ENCODE results near the gene FRMPD1. TPM values are rescaled to one million over a fixed set of nuclear protein-coding genes. Genes with fewer than 3 reads are reported as not detected.

FRMPD1 gene
- total RNA-seq, 6 experiments from 2014 or later = 0.10 to 0.74 (median 0.51) TPM

DNA sequence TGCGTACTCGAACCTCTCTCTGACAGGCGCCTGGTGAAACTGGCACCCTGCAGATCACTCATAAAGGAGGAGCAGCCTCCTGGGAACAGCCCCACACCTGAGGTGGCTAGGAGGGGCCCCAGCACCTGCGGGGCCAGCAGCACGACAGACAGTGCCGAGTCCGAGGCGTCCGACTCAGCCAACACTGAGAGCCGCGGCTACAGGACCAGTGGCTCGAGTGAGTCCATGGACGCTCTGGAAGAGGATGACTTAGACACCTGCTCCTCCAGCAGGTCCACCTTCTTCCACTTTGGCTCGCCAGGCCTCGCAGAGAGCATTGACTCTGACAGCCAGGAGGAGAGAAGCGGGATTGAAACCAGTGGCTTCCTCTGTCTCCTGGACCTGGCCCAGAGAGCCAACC, 89.4 kb downstream of the FRMPD1 start:
- no peak for TF ChIP-seq POLR2A (IDR thresholded peaks at IDR 0.05)
- TF ChIP-seq, protein P1, sequence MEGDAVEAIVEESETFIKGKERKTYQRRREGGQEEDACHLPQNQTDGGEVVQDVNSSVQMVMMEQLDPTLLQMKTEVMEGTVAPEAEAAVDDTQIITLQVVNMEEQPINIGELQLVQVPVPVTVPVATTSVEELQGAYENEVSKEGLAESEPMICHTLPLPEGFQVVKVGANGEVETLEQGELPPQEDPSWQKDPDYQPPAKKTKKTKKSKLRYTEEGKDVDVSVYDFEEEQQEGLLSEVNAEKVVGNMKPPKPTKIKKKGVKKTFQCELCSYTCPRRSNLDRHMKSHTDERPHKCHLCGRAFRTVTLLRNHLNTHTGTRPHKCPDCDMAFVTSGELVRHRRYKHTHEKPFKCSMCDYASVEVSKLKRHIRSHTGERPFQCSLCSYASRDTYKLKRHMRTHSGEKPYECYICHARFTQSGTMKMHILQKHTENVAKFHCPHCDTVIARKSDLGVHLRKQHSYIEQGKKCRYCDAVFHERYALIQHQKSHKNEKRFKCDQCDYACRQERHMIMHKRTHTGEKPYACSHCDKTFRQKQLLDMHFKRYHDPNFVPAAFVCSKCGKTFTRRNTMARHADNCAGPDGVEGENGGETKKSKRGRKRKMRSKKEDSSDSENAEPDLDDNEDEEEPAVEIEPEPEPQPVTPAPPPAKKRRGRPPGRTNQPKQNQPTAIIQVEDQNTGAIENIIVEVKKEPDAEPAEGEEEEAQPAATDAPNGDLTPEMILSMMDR (IDR thresholded peaks at IDR 0.05) = no peak
- 91% methylated on average over 4 of the region's 16 CpGs for WGBS (ENCODE audit: insufficient coverage, low coverage, low lambda C conversion rate, missing lambda C conversion rate)
- intact Hi-C loops (cut with DNase I) = no loop called here
- Histone ChIP-seq H3K27me3 (no peaks in the 10 kb centered on the region), H3K27ac (no peak overlapping the region), H3K9me3 (no peaks in the 10 kb centered on the region), H3K4me3 (no peak overlapping the region), H3K4me1 (no peaks in the 10 kb centered on the region), H3K36me3 (no peaks in the 10 kb centered on the region)
- ATAC-seq (no peak), DNase-seq (no peak)

DNA sequence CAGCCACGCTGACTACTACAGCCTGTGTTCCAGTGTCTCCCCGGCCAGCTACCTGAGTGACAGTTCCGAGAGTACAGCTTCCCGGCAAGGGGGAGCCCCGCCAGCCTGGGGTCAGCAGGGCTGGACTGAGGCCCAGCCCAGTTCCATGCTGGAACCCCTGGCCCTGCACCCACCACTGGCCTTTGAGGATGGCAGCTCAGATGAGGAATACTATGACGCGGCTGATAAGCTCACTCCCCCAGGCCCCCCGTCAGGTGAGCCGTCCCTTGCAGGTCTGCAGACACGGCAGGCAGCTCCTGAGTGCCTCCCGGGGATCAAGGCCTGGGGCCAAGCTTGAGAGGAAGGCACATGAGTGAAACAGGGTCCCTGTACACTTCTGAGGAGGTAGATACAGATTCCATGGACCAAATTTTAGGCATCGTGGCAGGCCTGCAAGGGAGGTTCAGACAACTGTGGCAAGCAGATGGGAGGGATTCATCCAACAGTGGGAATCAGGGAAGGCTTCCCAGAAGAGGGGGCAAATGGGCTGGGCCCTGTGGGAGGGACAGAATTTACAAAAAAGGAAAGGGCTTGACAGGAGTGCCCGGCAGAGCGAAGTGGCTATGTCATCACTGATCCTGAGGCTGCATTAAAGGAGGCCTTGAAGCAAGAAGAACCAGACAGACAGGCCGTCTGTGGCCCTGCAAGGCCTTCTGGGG, 90.0 kb downstream of the FRMPD1 start:
- intact Hi-C loops (cut with DNase I) = no loop called here

DNA sequence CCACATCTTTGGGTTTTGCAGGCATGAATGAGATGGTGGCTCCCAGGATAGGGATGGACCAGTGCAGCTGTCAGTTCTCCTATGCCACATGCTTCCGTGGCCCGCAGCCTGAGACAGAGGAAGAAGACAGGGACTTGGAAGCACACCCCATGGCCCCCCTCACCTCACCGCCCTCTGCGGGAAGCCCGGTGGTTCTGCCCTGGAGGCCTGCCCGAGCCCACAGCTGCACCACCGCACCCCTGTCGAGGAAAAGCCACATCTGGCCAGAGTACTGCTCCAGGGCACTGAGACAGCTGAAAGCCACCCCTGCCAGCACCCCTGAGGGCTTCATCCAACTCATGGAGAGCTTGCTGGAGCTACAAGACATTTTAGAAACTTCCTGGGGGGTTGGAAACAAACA, 95.2 kb downstream of the FRMPD1 start:
- TF ChIP-seq POLR2A (IDR thresholded peaks at IDR 0.05) = no peak
- no peaks in the 10 kb centered on the region for H3K9me3 ChIP-seq
- H3K4me1 ChIP-seq = no peaks in the 10 kb centered on the region
- WGBS (ENCODE audit: insufficient coverage, low coverage, low lambda C conversion rate, missing lambda C conversion rate) = no CpG with 5 or more reads among the region's 8 CpGs
- intact Hi-C loops (cut with DNase I) = no loop called here
- H3K36me3 ChIP-seq = no peaks in the 10 kb centered on the region
- H3K27ac ChIP-seq = no peak overlapping the region
- H3K4me3 ChIP-seq = no peak overlapping the region
- DNase-seq = no peak
- no peaks in the 10 kb centered on the region for H3K27me3 ChIP-seq
- ATAC-seq = no peak

More for the DNA sequence above, 90.0 kb downstream of the FRMPD1 start:
- 48% methylated on average over 5 of the region's 15 CpGs for WGBS (ENCODE audit: insufficient coverage, low coverage, low lambda C conversion rate, missing lambda C conversion rate)
- DNase-seq = no peak
- peak in 1 of 4 donors; percentile 10 for ATAC-seq
- Histone ChIP-seq H3K27ac (no peak overlapping the region), H3K27me3 (no peaks in the 10 kb centered on the region), H3K4me3 (no peak overlapping the region), H3K9me3 (no peaks in the 10 kb centered on the region), H3K36me3 (no peaks in the 10 kb centered on the region), H3K4me1 (no peaks in the 10 kb centered on the region)
- no peak for TF ChIP-seq POLR2A (IDR thresholded peaks at IDR 0.05)
- TF ChIP-seq, protein P1 (IDR thresholded peaks at IDR 0.05) = no peak

DNA sequence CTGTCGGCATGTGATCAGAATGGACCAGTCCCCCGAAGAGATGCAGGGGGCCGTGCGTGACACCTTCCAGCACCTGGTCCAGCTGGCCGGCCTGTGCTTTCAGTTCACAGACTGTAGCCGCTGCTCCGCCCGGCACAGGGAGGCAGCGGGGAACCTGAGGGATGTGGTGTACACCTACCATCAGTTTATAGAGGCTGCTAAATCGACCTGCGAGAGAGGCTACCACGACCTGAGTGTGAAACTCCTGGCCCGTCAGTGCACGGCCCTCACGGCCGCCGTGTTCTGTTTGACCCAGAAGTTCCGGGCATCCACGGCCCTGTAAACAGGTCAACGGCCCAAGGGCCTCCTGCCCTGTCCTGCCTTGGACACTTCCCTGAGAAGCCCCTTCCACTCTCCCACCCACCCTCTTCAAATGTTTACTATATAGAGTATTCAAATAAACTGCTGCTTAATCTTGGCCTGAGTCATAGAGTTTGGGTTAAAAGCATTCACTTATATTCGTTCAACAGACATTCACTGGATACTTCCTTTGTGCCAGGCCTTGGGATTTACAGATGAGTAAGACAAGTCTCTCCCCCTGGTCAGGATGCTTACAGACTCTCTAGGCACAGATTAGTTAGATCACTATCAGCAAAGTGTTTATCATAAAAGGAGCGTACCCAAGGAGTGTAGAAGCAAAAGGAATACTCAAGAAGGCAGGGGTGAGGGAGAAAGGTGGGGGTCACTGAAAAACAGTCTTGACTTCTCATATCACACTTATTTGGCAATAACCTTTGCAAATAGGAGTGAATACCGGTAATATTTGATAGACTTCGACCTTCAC, 95.9 kb downstream of the FRMPD1 start:
- no peak overlapping the region for H3K4me3 ChIP-seq
- no peaks in the 10 kb centered on the region for H3K27me3 ChIP-seq
- DNase-seq (no peak), ATAC-seq (no peak)
- intact Hi-C loops (cut with DNase I) = no loop called here
- no peaks in the 10 kb centered on the region for H3K9me3 ChIP-seq
- no peak overlapping the region for H3K27ac ChIP-seq
- no peaks in the 10 kb centered on the region for H3K4me1 ChIP-seq
- no peak for TF ChIP-seq POLR2A (IDR thresholded peaks at IDR 0.05)
- TF ChIP-seq, protein P1 (IDR thresholded peaks at IDR 0.05) = no peak
- H3K36me3 ChIP-seq = no peaks in the 10 kb centered on the region
- WGBS (ENCODE audit: insufficient coverage, low coverage, low lambda C conversion rate, missing lambda C conversion rate) = 33% methylated on average over 4 of the region's 24 CpGs

DNA sequence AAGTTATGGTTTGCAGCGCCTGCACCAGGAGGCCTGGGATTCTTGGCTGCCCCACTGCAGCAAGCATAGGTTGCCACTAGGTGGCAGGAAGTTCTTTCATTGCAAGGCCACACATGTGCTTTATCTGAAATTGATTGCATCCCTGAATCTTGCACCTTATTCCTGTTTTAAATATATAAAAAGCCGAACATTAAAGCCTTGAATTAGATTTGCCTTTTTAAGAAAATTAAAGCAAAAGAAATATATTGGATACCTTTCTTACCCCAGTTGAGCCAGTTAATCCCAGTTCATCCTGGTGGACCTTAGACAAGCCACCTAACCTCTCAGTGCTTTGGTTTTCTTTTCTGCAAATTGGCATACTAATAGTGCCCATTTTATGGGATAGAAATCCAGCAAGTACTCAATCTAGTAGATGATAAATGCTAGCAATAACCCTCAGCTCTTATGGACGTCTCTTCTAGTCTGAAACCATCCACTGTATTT, 96.6 kb downstream of the FRMPD1 start:
- Histone ChIP-seq H3K4me3 (no peak overlapping the region), H3K9me3 (no peaks in the 10 kb centered on the region), H3K27ac (no peak overlapping the region), H3K27me3 (no peaks in the 10 kb centered on the region), H3K4me1 (no peaks in the 10 kb centered on the region), H3K36me3 (no peaks in the 10 kb centered on the region)
- ATAC-seq (peak; percentile 91 to 97 (median 93)), DNase-seq (peak; percentile 51 to 64 (median 61))
- intact Hi-C loops (cut with DNase I) = no loop called here
- TF ChIP-seq POLR2A (IDR thresholded peaks at IDR 0.05) = no peak
- TF ChIP-seq, protein P1 (IDR thresholded peaks at IDR 0.05) = peak; percentile 85 to 95 (median 94)
- WGBS (ENCODE audit: insufficient coverage, low coverage, low lambda C conversion rate, missing lambda C conversion rate) = 37% methylated on average over 3 of the region's 3 CpGs

All from right lobe of liver (tissue), 6 donors.